ENCODE measurements around the gene LPAR3.

LPAR3 gene

DNA sequence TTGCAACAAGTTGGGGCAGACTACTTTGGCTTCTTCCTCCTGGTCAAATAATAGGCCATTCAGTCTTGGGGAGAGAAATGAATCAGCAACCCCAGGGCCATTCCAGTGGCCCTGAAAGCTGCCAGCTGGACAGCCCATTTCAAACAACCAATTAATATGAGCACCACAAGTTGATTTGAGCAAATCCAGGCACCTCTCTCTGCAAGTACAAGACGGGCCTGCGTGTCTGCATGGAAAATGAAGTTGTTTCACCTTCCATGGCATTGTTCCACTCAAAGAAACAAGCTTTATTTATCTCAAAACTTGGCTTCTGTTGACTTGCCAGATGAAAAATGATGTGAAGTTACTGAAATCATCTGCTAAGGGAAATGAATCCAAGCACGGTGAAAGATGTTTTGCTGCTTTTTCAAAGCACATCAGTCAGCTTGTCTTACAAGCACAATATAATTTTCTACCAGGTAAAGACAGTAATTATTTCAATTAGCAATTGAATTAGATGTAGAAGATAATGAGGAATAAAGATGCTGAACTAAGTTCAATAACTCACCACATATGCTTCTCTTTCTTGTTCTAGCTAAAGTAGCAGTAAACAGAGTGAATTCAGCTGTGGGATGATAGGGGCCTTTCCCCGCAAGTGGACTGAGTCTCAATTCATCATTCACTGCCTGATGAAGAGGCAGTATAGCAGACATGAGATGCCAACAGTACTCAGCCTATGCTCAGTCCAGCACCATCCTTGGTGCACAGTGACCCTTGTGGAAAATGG lies 107.6 kb downstream of the LPAR3 start:
- no peak for DNase-seq (ENCODE audit: low read depth)
- H3K4me3 ChIP-seq (ENCODE audit: low read length), result no peak overlapping the region
- TF ChIP-seq, protein P1, sequence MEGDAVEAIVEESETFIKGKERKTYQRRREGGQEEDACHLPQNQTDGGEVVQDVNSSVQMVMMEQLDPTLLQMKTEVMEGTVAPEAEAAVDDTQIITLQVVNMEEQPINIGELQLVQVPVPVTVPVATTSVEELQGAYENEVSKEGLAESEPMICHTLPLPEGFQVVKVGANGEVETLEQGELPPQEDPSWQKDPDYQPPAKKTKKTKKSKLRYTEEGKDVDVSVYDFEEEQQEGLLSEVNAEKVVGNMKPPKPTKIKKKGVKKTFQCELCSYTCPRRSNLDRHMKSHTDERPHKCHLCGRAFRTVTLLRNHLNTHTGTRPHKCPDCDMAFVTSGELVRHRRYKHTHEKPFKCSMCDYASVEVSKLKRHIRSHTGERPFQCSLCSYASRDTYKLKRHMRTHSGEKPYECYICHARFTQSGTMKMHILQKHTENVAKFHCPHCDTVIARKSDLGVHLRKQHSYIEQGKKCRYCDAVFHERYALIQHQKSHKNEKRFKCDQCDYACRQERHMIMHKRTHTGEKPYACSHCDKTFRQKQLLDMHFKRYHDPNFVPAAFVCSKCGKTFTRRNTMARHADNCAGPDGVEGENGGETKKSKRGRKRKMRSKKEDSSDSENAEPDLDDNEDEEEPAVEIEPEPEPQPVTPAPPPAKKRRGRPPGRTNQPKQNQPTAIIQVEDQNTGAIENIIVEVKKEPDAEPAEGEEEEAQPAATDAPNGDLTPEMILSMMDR (IDR thresholded peaks at IDR 0.05; ENCODE audit: insufficient read depth, low read depth, low read length, missing control alignments), result no peak

GRCh38 chr1:84782881-84783280 lies 110.1 kb downstream of the LPAR3 start:
- TF ChIP-seq, protein P1 (IDR thresholded peaks at IDR 0.05; ENCODE audit: insufficient read depth, low read depth, low read length, missing control alignments), result no peak
- no peak for DNase-seq (ENCODE audit: low read depth)
- H3K4me3 ChIP-seq (ENCODE audit: low read length), result no peak overlapping the region

GRCh38 chr1:84781946-84782771 lies 110.8 kb downstream of the LPAR3 start:
- no peak overlapping the region for H3K4me3 ChIP-seq (ENCODE audit: low read length)
- peak; percentile 47 for DNase-seq (ENCODE audit: low read depth)
- TF ChIP-seq, protein P1 (IDR thresholded peaks at IDR 0.05; ENCODE audit: insufficient read depth, low read depth, low read length, missing control alignments), result peak; percentile 56

DNA sequence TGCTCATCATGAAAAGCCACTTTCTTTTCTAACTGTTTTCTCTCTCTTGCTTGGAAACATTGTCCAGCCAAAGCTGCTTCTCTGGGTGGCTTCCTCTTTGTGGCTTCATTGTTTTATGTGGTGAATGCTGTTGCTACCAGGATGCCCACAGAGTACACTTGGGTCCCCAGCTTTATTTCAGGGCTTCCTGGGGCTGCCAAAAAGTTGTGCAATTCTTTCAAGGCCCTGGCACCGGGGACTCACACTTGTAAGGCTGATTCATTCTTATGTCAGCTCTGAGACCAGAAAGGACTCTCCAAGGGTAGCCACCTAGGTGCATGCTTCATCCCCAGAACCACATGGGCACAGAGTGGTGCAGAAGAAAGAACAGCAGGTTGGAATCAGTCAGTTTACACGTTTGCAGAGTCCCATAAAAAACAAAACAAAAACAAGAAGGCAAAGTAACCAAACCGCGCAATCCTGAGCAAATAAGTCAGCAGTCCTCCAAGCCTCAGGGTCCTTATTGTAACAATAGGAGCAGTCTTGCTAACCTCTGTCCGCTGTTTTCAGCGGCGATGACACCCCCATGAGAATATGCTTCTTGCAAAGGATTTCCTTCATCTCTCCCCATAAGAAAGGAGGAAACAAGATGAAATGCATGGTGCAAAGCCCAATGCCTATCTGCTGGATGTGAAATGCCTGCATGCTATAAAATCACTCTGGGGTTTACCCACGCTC lies 112.8 kb downstream of the LPAR3 start:
- no peak overlapping the region for H3K4me3 ChIP-seq (ENCODE audit: low read length)
- peak; percentile 82 for DNase-seq (ENCODE audit: low read depth)
- TF ChIP-seq, protein P1 (IDR thresholded peaks at IDR 0.05; ENCODE audit: insufficient read depth, low read depth, low read length, missing control alignments), result no peak

DNA sequence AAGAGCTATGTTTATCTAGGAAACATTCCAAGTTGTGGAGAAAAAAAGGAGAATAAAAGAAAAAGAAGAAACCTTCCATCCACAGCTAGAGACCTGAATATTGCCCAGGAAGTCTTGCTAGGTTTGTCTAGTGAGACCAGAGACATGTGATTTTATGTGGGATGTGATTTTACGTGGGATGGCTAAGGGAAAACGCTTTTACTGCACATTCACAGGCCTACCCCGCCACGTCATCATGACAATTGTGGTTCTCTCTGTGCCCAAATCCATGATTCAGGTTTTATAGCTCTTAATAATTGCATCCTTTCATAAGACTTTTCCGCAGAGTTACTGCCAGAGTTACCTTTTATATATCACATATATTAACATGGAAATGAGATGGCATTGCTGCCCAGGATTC lies 116.4 kb downstream of the LPAR3 start:
- no peak overlapping the region for H3K4me3 ChIP-seq (ENCODE audit: low read length)
- TF ChIP-seq, protein P1 (IDR thresholded peaks at IDR 0.05; ENCODE audit: insufficient read depth, low read depth, low read length, missing control alignments), result no peak
- DNase-seq (ENCODE audit: low read depth), result peak; percentile 60

DNA sequence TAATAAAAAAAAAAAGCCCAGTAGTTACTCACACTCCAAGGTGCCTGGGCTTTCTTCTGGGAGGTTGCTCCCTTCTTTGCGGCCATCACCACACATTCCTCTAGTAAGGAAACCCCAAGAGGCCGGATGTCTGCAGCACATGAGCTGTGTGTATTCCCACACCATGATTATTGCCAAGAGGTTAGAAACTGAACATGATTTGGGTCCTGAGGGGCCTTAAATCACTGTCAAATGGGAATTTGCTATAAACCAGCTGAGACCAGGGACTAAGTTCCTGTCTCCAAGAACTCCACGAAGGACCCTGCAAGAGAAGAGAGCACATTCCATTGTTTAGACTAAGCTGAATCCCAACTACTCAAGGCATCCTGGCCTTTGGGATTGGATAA lies 117.5 kb downstream of the LPAR3 start:
- TF ChIP-seq, protein P1 (IDR thresholded peaks at IDR 0.05; ENCODE audit: insufficient read depth, low read depth, low read length, missing control alignments), result no peak
- DNase-seq (ENCODE audit: low read depth), result no peak
- H3K4me3 ChIP-seq (ENCODE audit: low read length), result no peak overlapping the region
